Jurkat, Clone E6-1 (cell line): ENCODE data around the gene WTAP.
"Not testable (repeated sequence)": the region's sequence is repeated elsewhere in the genome, so short reads cannot be mapped to it uniquely, and the experiment has no call there.

ENCODE experiments used
- DNase-seq: peaks from one replicate; pipeline ENCODE4 v3.0.0-alpha.2; 2011; ENCODE audit warnings: low read depth, low spot score
- H3K4me3 ChIP-seq: 2 replicates; pipeline ENCODE4 v1.5.1; 2011; ENCODE audit warnings: mild to moderate bottlenecking, low read length, control low read depth, moderate library complexity

WTAP gene

DNA sequence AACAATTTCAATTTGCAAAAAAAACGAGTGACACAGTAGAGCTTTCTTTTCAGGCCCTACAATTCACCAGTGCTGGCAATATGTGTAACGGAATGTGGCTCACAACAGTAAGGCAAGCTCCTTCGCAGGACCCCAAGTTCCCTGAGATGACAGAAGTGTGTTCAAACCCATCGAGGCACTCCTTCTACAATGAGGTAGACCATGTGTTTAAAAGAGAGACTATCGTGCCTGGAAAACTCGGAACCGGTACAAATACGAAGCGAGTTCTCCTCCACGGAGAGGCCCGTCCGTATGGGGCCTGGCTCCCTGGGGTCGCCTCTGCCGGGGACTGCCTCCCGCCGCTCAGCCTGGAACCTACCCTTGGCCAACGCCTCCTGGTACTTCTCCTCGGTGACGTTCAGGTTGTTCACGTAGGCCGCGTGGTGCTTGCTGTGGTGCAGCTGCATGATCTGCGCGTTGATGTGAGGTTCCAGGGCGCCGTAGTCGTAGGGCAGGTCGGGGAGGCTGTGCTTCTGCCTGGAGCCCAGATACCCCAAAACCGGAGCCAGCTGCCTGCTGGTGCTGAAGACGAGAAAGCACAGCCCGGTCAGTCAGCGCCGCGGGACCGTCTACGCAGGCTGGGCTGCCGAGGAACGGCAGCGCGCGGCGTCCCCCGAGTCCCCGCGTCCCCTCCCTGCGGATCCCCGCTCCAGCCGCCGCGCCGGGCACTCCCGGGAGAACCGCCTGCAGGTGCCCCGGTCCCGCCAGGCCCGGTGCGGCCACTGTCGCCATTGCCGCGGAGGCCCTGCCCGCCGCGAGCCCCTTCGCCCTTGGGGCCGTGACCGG lies 34.8 kb upstream of the WTAP start:
- DNase-seq: no peak

DNA sequence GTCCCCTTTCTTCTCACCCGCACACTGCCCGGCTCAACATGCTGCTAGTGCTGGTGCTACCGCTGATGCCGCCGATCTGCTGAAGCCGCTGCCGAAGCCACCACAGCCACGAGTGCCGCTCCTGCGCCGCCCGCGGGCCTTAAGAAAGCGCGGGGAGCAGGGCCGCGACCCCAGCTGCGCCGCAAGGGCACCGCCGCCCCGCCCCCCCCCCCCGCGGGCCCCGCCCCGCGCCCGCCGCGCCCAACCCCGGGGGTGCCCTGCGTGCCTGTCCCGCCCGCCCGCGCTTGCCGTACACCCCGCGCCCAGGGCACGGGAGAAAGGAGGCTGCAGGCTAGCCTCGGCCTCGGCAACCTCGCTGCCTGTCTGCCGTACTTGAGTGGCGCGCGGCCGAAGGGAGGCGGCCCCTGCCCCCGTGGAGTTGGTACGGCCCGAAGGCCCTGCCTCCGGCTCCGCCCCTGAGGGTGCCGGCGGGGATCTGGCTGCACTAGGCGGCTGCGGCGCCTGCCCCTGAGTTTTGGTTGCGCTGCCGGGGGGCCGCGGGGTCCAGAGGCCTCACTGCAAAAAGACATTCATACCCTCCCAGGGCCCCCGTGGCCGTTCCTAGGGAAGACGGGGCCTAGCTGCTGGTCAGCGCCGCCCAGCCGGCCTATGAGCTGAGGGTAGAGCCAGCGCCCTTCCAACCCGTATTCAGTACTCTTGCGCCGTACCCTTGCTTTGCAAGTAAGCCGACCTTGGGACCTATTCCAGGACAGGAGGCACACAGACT lies 34.0 kb upstream of the WTAP start, which contains the start of gene SOD2:
SOD2 (minus strand) TSS at position 114 of the 766 bp plus-strand sequence; CDS start at position 40, 74 bp downstream.
- peak within 1 kb of the TSS; percentile 75 for H3K4me3 ChIP-seq
- DNase-seq: peak; percentile 74

More for the DNA sequence above, 34.8 kb upstream of the WTAP start:
- H3K4me3 ChIP-seq: peak overlapping the region; percentile 75

DNA sequence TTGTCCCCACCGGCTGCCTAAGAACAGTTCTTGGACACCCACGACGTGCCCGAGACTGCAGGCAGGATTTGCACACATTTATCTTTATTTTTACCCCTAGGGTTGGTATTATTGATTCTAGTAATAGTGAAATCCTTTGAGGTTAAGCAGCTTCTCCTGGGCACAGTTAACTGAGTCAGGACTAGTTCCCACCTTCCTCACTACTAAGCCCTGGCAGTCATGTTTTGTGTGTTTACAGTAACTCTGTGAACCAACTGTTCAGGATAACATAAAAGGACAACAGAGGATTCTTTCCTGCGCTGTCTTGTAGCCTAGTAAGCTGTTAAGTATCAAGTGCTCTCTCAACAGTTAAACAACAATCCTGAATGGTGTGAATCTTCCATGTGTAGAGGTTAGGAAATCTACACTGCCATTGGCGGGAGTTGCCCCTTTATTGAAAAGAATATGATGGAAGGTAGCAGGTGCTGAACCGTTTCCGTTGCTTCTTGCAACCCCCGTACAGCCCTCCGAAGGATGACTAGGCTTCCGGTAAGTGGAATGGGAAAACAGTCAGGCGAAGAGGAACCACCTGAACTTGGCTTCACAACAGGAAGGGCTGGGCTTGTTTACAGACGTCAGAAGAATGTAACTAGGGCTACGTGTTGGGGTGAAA lies 33.3 kb upstream of the WTAP start:
- no peak for DNase-seq
- peak overlapping the region; percentile 75 for H3K4me3 ChIP-seq

DNA sequence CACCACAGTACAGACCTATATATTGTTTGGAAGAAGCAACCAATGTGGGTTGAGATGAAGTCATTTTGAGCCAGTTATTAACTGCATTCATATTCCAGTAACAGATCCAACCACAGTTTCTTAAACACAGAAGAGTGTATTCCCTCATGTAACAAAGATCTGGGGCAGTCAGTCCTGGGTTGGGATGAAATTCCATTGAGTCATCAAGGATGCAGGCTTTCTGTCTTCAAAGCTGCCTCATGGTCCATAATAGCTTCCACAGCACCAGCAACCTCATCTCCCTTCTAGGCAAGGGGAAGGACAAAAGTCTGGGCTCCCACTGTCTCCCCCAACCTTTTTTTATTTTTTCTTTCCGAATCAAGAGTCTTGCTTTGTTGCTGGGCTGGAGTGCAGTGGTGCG lies 31.3 kb upstream of the WTAP start:
- H3K4me3 ChIP-seq: no peak overlapping the region
- no peak for DNase-seq

DNA sequence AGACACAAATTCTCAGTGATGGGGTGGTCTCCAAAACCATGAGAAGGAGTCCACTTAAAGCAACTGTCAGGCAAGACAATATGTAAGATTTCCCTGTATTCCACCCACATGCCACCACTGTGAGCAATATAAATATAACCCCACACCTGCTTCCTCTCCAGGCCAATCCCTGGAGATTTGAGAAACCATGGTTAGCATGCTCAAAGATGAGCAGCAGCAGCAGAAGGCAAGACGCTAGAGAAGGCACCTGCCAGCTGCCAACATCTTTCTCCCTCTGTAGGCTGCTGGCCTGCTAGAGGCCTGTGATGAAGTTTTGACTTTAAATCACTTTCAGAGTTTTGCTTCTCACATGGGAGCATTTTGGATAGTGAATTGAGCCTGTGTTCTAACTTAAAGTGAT lies 26.3 kb upstream of the WTAP start:
- H3K4me3 ChIP-seq: no peak overlapping the region
- no peak for DNase-seq

DNA sequence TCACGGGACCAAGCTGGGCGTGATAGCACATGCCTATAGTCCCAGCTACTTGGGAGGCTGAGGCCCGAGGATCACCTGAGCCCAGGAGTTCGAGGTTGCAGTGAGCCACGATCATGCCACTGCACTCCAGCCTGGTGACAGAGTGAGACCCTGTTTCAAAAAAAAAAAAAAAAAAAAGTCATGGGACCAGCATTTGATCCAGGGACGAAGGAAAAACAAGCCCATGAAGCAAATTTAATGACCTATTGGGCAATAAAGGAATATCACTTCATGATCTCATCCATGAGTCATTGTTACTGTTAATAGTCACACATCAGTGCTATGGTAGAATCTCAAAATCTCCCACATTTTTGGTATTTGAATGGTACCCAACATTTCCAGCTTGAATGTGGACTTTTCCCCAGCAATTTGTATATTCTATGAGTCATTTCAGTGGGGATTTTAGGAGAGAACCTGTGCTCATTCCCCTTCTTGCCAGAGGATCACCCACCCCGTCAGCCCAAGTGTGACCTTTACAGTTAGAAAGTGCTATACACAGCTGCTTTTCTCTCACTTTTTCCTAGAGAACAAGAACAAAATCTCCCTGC lies 25.8 kb upstream of the WTAP start:
- no peak for DNase-seq

DNA sequence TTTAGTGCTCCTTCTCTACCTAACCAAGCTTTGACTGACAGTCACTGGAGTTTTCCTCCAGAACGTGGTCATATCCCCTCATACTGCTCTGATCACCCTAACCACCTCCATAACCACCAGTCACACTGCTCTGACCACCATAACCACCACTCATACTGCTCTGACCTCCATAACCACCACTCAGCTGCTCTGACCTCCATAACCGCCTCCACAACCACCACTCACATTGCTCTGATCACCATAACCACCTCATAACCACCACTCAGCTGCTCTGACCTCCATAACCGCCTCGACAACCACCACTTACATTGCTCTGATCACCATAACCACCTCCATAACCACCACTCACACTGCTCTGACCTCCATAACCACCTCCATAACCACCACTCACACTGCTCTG lies 16.7 kb upstream of the WTAP start:
- DNase-seq, H3K4me3 ChIP-seq: not testable (repeated sequence)

More for the DNA sequence above, 25.8 kb upstream of the WTAP start:
- H3K4me3 ChIP-seq: no peak overlapping the region

DNA sequence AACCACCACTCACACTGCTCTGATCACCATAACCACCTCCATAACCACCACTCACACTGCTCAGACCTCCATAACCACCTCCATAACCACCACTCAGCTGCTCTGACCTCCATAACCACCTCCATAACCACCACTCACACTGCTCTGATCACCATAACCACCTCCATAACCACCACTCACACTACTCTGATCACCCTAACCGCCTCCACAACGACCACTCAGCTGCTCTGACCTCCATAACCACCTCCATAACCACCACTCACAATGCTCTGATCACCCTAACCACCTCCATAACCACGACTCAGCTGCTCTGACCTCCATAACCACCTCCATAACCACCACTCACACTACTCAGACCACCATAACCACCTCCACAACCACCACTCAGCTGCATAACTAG lies 14.9 kb upstream of the WTAP start:
- DNase-seq, H3K4me3 ChIP-seq: not testable (repeated sequence)

DNA sequence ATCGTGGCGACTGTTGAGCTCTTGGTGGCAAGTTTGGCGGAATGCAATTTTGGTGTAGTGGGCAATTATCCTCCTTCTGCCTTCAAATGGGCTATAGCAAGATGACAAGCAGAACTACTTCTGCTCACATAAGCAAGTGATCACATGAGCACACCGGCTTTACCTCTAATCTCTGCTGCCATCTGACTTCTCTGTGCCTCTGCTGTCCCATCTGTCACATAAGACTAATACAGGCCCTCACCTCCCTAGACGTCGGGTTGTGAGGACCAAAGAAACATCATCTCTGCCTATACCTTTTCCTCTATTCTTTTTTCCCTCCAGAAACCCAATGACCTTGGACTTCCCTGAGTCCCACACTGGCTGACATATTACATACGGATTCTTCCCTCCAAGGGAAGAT lies 13.3 kb upstream of the WTAP start:
- no peak overlapping the region for H3K4me3 ChIP-seq
- no peak for DNase-seq

DNA sequence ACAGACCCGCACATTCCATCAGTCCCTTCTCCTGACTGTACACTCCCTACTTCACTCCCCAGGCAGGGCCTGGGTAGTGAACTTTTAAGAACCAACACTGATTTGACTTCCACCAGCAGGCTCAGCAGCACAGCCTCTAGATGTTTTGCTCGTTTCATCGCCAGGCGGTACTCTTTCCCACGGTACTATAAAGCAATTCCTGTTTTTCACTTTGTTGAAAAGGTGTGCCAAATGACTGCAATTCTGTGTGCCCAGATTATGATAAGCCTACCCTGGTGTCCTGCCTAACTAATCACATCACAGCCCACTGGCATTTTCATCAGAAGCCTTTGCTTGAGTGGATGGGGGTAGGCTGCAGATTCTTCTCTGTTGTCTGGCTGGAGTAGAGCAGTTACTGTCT lies 12.9 kb upstream of the WTAP start:
- no peak for DNase-seq
- no peak overlapping the region for H3K4me3 ChIP-seq

DNA sequence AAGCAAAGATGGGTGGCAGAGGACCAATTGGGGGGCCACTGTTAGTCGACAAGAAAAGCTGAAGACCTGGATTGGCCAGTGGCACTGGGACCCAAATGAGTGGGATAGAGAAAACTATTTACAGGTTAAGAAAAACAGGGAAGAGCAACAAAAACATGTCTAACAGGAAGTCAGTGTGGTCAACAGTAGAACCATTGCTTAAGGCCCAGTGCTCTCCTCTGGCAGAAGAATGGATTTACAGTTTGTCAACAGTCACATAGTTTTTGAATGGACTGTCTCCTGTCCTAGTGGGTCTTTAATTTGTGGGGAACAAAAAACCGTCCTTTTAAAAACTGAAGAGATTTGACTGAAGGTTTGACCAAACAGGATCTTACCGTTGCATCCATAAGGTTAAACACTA lies 12.1 kb upstream of the WTAP start:
- DNase-seq: no peak
- H3K4me3 ChIP-seq: no peak overlapping the region

DNA sequence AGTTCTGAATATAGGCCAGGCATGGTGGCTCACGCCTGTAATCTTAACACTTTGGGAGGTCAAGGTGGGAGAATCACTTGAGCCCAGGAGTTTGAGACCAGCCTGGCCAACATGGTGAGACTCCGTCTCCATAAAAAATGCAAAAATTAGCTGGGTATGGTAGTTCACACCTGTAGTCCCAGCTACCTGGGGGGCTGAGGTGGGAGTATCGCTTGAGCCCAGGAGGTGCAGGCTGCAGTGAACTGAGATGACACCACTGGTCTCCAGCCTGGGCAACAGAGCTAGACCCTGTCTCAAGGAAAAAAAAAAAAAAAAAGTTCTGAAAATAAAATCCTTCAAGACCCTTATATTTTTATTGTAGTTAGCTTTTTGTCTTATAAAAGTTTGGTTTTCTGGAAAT lies 11.7 kb upstream of the WTAP start:
- no peak overlapping the region for H3K4me3 ChIP-seq
- no peak for DNase-seq

DNA sequence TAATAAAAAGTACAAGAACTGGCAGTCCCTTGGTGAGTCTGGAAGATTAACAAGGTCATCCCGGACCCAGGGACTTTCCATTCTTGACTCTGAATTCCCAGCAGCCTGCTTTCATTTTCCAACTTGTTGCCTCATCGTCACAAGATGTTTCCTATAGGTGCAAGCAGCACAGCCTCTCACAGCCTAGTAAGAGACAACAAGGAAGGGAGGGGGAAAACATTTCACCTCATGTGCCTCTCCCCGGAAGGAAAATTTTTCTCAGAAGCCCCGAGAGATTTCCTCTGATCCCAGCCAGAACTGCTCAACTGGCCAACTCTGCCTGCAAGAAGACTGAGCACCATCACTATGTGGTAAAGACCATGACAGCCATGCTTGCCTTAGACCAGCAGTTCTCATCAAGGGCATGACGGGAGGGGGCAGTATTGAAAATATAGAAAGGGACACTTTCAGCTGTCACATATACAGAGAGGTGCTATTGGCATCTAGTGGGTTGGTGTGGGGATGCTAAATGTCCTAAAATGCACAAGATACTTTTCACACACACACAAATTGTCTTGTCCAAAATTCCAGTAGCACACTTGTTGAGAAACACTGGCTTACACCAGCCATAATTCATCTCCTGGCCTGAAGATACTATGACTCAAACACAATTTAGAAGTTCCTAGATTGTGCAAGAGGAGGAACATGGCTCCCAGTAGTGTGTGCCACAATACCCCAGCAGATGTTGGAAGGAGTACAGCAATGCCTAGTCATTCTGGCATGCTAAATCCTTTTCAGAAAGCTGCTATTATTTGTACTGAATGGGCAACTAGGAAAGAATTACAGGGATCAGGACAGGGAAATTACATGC lies 10.8 kb upstream of the WTAP start:
- no peak overlapping the region for H3K4me3 ChIP-seq

DNA sequence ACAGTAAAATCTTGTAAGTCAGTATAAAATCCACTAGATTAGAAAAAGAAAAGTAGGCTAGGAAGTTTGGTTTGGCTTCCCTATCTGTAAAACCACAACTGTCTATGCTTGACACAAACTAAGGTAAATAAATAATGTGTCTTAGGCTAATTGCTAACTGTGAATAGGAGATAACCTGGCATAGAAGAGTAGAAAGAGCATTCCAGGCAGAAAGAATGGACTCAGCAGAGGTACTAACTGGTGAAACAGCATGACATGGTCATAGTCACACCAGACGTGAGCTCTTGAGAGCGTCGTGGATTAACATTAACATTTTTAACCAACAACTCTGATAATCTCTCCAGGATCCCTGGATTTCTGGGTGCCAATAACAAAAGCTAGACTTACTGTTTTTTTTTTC lies 8.7 kb upstream of the WTAP start:
- H3K4me3 ChIP-seq: no peak overlapping the region
- DNase-seq: no peak

More for the DNA sequence above, 10.8 kb upstream of the WTAP start:
- no peak for DNase-seq

DNA sequence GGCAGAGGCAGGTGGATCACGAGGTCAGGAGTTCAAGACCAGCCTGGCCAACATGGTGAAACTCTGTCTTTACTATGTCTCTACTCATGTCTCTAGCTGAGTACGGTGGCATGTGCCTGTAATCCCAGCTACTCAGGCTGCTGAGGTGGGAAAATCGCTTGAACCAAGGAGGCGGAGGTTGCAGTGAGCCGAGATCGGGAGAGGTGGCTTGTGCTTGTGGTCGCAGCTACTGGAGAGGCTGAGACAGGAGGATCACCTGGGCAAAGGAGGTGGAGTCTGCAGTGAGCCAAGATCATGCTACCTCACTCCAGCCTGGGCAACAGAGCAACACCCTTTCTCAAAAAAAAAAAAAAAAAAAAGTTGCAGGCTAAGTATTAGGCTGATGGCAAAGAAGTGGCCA lies 8.0 kb upstream of the WTAP start:
- no peak overlapping the region for H3K4me3 ChIP-seq
- no peak for DNase-seq

DNA sequence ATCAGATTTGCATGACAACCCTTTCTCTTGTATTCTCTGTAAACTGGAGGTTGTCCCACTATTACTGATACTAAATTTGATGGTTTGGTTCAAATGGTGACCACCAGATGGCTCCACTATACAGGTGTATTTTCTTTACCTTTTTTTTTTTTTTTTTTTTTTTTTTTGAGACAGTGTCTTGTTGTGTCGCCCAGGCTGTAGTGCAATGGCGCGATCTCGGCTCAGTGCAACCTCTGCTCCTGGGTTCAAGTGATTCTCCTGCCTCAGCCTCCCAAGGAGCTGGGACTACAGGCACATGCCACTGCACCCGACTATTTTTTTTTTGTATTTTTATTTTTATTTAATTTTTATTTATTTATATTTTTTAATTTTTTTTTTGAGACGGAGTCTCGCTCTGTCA lies 6.6 kb upstream of the WTAP start:
- H3K4me3 ChIP-seq: no peak overlapping the region
- peak; percentile 60 for DNase-seq

DNA sequence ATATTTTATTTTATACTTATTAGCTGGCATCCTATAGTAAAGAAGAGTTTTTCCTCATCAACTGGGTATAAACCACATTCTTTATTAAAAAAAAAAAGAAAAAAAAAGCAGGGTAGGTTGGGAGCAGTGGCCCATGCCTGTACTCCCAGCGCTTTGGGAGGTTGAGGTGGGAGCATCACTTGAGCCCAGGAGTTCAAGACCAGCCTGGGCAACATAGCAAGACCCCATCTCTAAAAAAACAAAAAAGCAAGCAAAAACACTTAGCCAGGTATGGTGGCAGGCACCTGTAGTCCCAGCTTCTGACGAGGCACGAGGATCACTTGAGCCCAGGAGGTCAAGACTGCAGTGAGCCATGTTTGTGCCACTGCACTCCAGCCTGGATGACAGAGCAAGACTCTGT lies 5.3 kb upstream of the WTAP start:
- not testable (repeated sequence) for H3K4me3 ChIP-seq, DNase-seq

DNA sequence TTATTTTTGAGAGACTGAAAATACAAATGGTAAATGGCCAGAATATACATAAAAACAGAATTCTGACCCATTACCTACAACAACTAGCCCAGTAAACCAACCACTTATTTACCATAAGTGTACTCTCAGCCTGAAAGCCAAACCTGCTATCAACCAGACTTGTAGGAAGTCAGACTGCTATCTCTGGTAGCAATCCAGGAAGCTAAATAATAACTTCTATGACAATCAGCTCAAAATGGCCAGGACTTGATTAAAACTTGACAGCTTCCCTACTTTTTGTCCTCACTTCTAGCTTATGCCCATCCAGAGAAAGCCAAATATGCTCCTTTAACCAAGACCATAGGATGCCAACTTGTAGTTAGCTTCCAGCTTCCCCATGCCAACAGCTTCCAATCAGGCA lies 4.7 kb upstream of the WTAP start:
- no peak for DNase-seq
- H3K4me3 ChIP-seq: no peak overlapping the region

DNA sequence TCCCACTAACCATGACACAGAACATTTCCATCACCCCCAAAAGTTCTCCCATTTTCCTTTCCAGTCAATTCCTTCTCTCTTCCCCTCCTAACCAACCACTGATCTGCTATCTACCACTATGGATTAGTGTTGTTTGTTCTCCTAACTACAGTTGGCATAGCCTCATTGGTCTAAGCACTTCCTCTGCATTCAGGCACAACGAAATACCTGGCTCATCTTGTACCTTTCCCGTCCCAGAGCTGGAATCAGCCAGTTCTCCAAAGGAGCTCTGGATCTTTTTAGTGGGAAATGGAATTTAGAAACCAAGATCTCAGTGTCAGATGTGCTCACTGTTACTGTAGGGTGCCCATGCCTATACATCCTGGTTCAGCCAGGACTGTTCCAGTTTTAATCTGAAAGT lies 4.0 kb upstream of the WTAP start:
- DNase-seq: no peak
- H3K4me3 ChIP-seq: no peak overlapping the region
